ENCODE results near the gene SEZ6L2.

The SEZ6L2 gene

GRCh38 chr16:29848420-29849297 is 50.7 kb downstream of the SEZ6L2 start:
- no peaks in the 10 kb centered on the region for H3K27me3 ChIP-seq (replicated peaks; ENCODE audit: insufficient read depth, low read length)
- no peaks in the 10 kb centered on the region for H3F3A ChIP-seq (ENCODE audit: insufficient read depth, low read length)
- DNase-seq = peak; percentile 70
- no peak overlapping the region for H3K4me3 ChIP-seq (ENCODE audit: low read length)
- no peak overlapping the region for H3K4me2 ChIP-seq (ENCODE audit: low read depth, low read length)
- H3K36me3 ChIP-seq (replicated peaks; ENCODE audit: insufficient read depth, low read length) = no peaks in the 10 kb centered on the region
- H3K9ac ChIP-seq (ENCODE audit: low read length) = no peak overlapping the region
- TF ChIP-seq EZH2phosphoT487 (IDR thresholded peaks at IDR 0.05; ENCODE audit: low read length) (no peak), CTCF (IDR thresholded peaks at IDR 0.05; ENCODE audit: low read length) (peak; percentile 92)
- H3K79me2 ChIP-seq (ENCODE audit: low read length) = no peaks in the 10 kb centered on the region
- no peak overlapping the region for H3K27ac ChIP-seq (ENCODE audit: low read length)
- no peak overlapping the region for H2AFZ ChIP-seq (ENCODE audit: low read length)
- no peaks in the 10 kb centered on the region for H3K4me1 ChIP-seq (ENCODE audit: low read length)
- H3K9me3 ChIP-seq (replicated peaks; ENCODE audit: insufficient read depth, low read length) = no peaks in the 10 kb centered on the region
- no peaks in the 10 kb centered on the region for H4K20me1 ChIP-seq (ENCODE audit: insufficient read depth, low read length)
- H3K9me2 ChIP-seq (replicated peaks; ENCODE audit: insufficient read depth, low read length) = no peaks in the 10 kb centered on the region

GRCh38 chr16:29845656-29846055 is 53.7 kb downstream of the SEZ6L2 start:
- Histone ChIP-seq H3K36me3 (replicated peaks; ENCODE audit: insufficient read depth, low read length) (no peaks in the 10 kb centered on the region), H3K9me3 (replicated peaks; ENCODE audit: insufficient read depth, low read length) (no peaks in the 10 kb centered on the region)

GRCh38 chr16:29844575-29845331 is 54.6 kb downstream of the SEZ6L2 start:
- H3K4me1 ChIP-seq (ENCODE audit: low read length) = no peaks in the 10 kb centered on the region
- no peak overlapping the region for H3K4me2 ChIP-seq (ENCODE audit: low read depth, low read length)
- no peaks in the 10 kb centered on the region for H3K9me3 ChIP-seq (replicated peaks; ENCODE audit: insufficient read depth, low read length)
- no peaks in the 10 kb centered on the region for H4K20me1 ChIP-seq (ENCODE audit: insufficient read depth, low read length)
- TF ChIP-seq EZH2 (optimal IDR thresholded peaks at IDR 0.05; ENCODE audit: low read depth, low read length) (no peak), CTCF (IDR thresholded peaks at IDR 0.05; ENCODE audit: low read length) (no peak), EZH2phosphoT487 (IDR thresholded peaks at IDR 0.05; ENCODE audit: low read length) (no peak)
- no peak overlapping the region for H3K4me3 ChIP-seq (ENCODE audit: low read length)
- H3F3A ChIP-seq (ENCODE audit: insufficient read depth, low read length) = no peaks in the 10 kb centered on the region
- H3K9ac ChIP-seq (ENCODE audit: low read length) = no peak overlapping the region
- no peak overlapping the region for H2AFZ ChIP-seq (ENCODE audit: low read length)
- H3K27ac ChIP-seq (ENCODE audit: low read length) = no peak overlapping the region
- DNase-seq = no peak
- H3K27me3 ChIP-seq (replicated peaks; ENCODE audit: insufficient read depth, low read length) = no peaks in the 10 kb centered on the region
- H3K79me2 ChIP-seq (ENCODE audit: low read length) = no peaks in the 10 kb centered on the region
- no peaks in the 10 kb centered on the region for H3K36me3 ChIP-seq (replicated peaks; ENCODE audit: insufficient read depth, low read length)
- H3K9me2 ChIP-seq (replicated peaks; ENCODE audit: insufficient read depth, low read length) = no peaks in the 10 kb centered on the region

More at GRCh38 chr16:29845656-29846055, 53.7 kb downstream of the SEZ6L2 start:
- no peak for DNase-seq
- Histone ChIP-seq H3K27ac (ENCODE audit: low read length) (no peak overlapping the region), H3K4me1 (ENCODE audit: low read length) (no peaks in the 10 kb centered on the region), H3K79me2 (ENCODE audit: low read length) (no peaks in the 10 kb centered on the region), H3F3A (ENCODE audit: insufficient read depth, low read length) (no peaks in the 10 kb centered on the region), H3K4me2 (ENCODE audit: low read depth, low read length) (no peak overlapping the region), H3K9me2 (replicated peaks; ENCODE audit: insufficient read depth, low read length) (no peaks in the 10 kb centered on the region), H3K9ac (ENCODE audit: low read length) (no peak overlapping the region), H4K20me1 (ENCODE audit: insufficient read depth, low read length) (no peaks in the 10 kb centered on the region), H2AFZ (ENCODE audit: low read length) (no peak overlapping the region), H3K4me3 (ENCODE audit: low read length) (no peak overlapping the region), H3K27me3 (replicated peaks; ENCODE audit: insufficient read depth, low read length) (no peaks in the 10 kb centered on the region)
- TF ChIP-seq CTCF (IDR thresholded peaks at IDR 0.05; ENCODE audit: low read length) = no peak
- no peak for TF ChIP-seq EZH2phosphoT487 (IDR thresholded peaks at IDR 0.05; ENCODE audit: low read length)
- no peak for TF ChIP-seq EZH2 (optimal IDR thresholded peaks at IDR 0.05; ENCODE audit: low read depth, low read length)
